Measurements from ENCODE around the gene MYO5A. TPM values are rescaled to one million over a fixed set of nuclear protein-coding genes. Genes with fewer than 3 reads are reported as not detected.

The MYO5A gene
- total RNA-seq, 1 experiment from 2014 or later = 21.8 TPM

DNA sequence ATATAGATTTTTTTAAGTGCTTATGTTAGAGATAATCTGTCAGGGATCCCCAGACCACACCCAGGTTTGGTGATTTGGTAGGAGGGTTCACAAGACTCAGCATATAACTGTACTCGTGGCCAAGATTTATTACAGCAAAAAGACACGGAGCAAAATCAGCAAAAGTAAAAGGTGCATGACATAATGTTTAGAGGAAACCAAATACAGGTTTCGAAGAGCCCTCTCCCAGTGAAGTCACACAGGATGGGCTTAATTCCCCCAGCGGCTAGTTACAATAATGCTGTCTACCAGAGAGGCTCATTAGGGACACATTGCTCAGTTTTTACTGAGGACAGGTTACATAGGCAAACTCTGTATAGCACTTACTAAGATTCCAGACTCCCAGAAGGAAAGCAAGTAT lies 36.5 kb downstream of the MYO5A start:
- no CpG with 5 or more reads among the region's 4 CpGs for WGBS (ENCODE audit: extremely low coverage, insufficient read length, low lambda C conversion rate)
- H3K79me1 ChIP-seq (ENCODE audit: insufficient read depth, low read depth, low read length, poor library complexity, severe bottlenecking) = peaks cover 6% of the 10 kb centered on the region
- H2AFZ ChIP-seq (ENCODE audit: low read length) = no peak overlapping the region
- Mint-ChIP-seq H3K4me3 (no peak overlapping the region), H3K4me1 (peaks cover 7 to 10% of the 10 kb centered on the region in 2 experiments), H3K27me3 (ENCODE audit: low read depth) (no peaks in the 10 kb centered on the region), H3K36me3 (ENCODE audit: insufficient read depth in 1 of 3, low read depth in 3 of 3) (no peaks in the 10 kb centered on the region), H3K9me3 (no peaks in the 10 kb centered on the region), H3K27ac (no peak overlapping the region)
- H3K56ac ChIP-seq (ENCODE audit: insufficient read length, low read depth, low read length) = no peak overlapping the region
- no peak for DNase-seq
- no peak overlapping the region for H4K8ac ChIP-seq (replicated peaks; ENCODE audit: insufficient read length, low read depth, low read length)
- no peak overlapping the region for H3T11ph ChIP-seq (ENCODE audit: low read length)
- H3K27ac ChIP-seq (ENCODE audit: insufficient read length, low read depth, low read length) = no peak overlapping the region
- H2AK5ac ChIP-seq (ENCODE audit: insufficient read length, low read length) = no peak overlapping the region
- H3K79me2 ChIP-seq (ENCODE audit: insufficient read depth, low read length) = no peaks in the 10 kb centered on the region; the same call in 1 of the 2 replicates
- H3K23me2 ChIP-seq (ENCODE audit: insufficient read length, low read depth, low read length, poor library complexity, severe bottlenecking) = no peaks in the 10 kb centered on the region
- no peak overlapping the region for H2BK20ac ChIP-seq (ENCODE audit: low read depth, low read length, poor library complexity, severe bottlenecking)
- no peak overlapping the region for H2BK15ac ChIP-seq (ENCODE audit: low read depth, low read length)
- no peaks in the 10 kb centered on the region for H3K27me3 ChIP-seq (ENCODE audit: insufficient read depth, low read length)
- H2BK5ac ChIP-seq (ENCODE audit: insufficient read length, low read length) = no peak overlapping the region
- H3K4me1 ChIP-seq (ENCODE audit: insufficient read depth, low read length) = no peaks in the 10 kb centered on the region
- H2BK12ac ChIP-seq (ENCODE audit: insufficient read length, low read depth, low read length) = no peak overlapping the region
- H4K20me1 ChIP-seq (ENCODE audit: control insufficient read depth, insufficient read depth, insufficient read length) = no peaks in the 10 kb centered on the region
- no peak overlapping the region for H3K4ac ChIP-seq (ENCODE audit: low read depth, low read length)
- no peak overlapping the region for H2BK120ac ChIP-seq (ENCODE audit: low read depth, low read length, poor library complexity, severe bottlenecking)
- H3K9me3 ChIP-seq (ENCODE audit: control insufficient read depth, low read depth, low read length) = no peaks in the 10 kb centered on the region
- no peak overlapping the region for H4K91ac ChIP-seq (ENCODE audit: insufficient read length, low read depth, low read length)
- H3K18ac ChIP-seq (ENCODE audit: insufficient read length, low read depth, low read length) = no peak overlapping the region
- H3K14ac ChIP-seq (ENCODE audit: insufficient read depth, low read length) = no peak overlapping the region
- TF ChIP-seq, protein P1, sequence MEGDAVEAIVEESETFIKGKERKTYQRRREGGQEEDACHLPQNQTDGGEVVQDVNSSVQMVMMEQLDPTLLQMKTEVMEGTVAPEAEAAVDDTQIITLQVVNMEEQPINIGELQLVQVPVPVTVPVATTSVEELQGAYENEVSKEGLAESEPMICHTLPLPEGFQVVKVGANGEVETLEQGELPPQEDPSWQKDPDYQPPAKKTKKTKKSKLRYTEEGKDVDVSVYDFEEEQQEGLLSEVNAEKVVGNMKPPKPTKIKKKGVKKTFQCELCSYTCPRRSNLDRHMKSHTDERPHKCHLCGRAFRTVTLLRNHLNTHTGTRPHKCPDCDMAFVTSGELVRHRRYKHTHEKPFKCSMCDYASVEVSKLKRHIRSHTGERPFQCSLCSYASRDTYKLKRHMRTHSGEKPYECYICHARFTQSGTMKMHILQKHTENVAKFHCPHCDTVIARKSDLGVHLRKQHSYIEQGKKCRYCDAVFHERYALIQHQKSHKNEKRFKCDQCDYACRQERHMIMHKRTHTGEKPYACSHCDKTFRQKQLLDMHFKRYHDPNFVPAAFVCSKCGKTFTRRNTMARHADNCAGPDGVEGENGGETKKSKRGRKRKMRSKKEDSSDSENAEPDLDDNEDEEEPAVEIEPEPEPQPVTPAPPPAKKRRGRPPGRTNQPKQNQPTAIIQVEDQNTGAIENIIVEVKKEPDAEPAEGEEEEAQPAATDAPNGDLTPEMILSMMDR (conservative IDR thresholded peaks at IDR 0.05) = no peak
- no peak overlapping the region for H4K5ac ChIP-seq (ENCODE audit: insufficient read length, low read depth, low read length)
- H3K23ac ChIP-seq (ENCODE audit: insufficient read length, low read depth, low read length) = no peak overlapping the region
- no peak overlapping the region for H3K9ac ChIP-seq (ENCODE audit: extremely low read depth, insufficient read length, low read length)
- no peak overlapping the region for H3K4me2 ChIP-seq (ENCODE audit: insufficient read depth, insufficient read length, low read length)
